Stimulated activated CD8-positive, alpha-beta memory T cell treated with anti-CD3 and anti-CD28 coated beads, Interleukin-4, amount 100 ng/mL, for 1 hour (primary cell): ENCODE measurements around the gene PCYT2.
A peak's percentile ranks its signal among the peaks of the same experiment; 100 is the strongest.

Source experiments
- DNase-seq, 2 donors: peaks; one replicate each; pipeline ENCODE4 v3.0.0-alpha.2; 2020; ENCODE audit warnings: low read depth in 2 of 2, low spot score in 1 of 2

PCYT2 gene

GRCh38 chr17:81877569-81877968 lies 33.6 kb downstream of the PCYT2 start:
- DNase-seq = no peak

- peak; percentile 91 to 95 for DNase-seq
Observed at GRCh38 chr17:81871387-81872230, 39.6 kb downstream of the PCYT2 start.

GRCh38 chr17:81870981-81871386 lies 40.2 kb downstream of the PCYT2 start, which contains the start of gene ARHGDIA:
Gene ARHGDIA (minus strand): TSS chr17:81871337. CDS start chr17:81869930, 1,407 bp downstream.
- no peak for DNase-seq

- no peak for DNase-seq
Observed at GRCh38 chr17:81870131-81870980, 40.8 kb downstream of the PCYT2 start.

GRCh38 chr17:81869221-81870130 lies 41.7 kb downstream of the PCYT2 start:
- no peak for DNase-seq

- no peak for DNase-seq
Observed at GRCh38 chr17:81868674-81869220, 42.5 kb downstream of the PCYT2 start.

- no peak for DNase-seq
Observed at GRCh38 chr17:81867991-81868673, 43.1 kb downstream of the PCYT2 start.

GRCh38 chr17:81867170-81867990 lies 43.8 kb downstream of the PCYT2 start:
- no peak for DNase-seq

GRCh38 chr17:81866440-81867169 lies 44.6 kb downstream of the PCYT2 start:
- no peak for DNase-seq

GRCh38 chr17:81865733-81866439 lies 45.3 kb downstream of the PCYT2 start:
- no peak for DNase-seq

- DNase-seq = no peak
Observed at GRCh38 chr17:81865358-81865732, 45.9 kb downstream of the PCYT2 start.

- DNase-seq = no peak
Observed at GRCh38 chr17:81863833-81864768, 47.1 kb downstream of the PCYT2 start.

GRCh38 chr17:81863123-81863675 lies 48.0 kb downstream of the PCYT2 start:
- no peak for DNase-seq

- peak; percentile 99 for DNase-seq
Observed at GRCh38 chr17:81860756-81861568, 50.2 kb downstream of the PCYT2 start.

GRCh38 chr17:81859906-81860755 lies 51.1 kb downstream of the PCYT2 start, which contains the start of gene P4HB:
Gene P4HB (minus strand): TSS chr17:81860535. CDS start chr17:81860471, 64 bp downstream.
- DNase-seq = no peak
